NOMO-1 (cell line): ENCODE measurements around the gene MMP14.

Experiments
- DNase-seq, 2 experiments: peaks; one replicate each; lab custom pipeline; 2025; ENCODE audit not compliant: unreplicated experiment in 2 of 2; lab: John Stamatoyannopoulos, UW

The MMP14 gene

GRCh38 chr14:22883173-22883976 lies 47.0 kb downstream of the MMP14 start, which contains the start of gene REM2:
Gene REM2, plus strand, starts transcription at chr14:22883222. Its CDS starts 66 bp downstream, at chr14:22883288.
- no peak for DNase-seq

- DNase-seq: no peak
Observed at GRCh38 chr14:22884076-22884737, 47.8 kb downstream of the MMP14 start.

- no peak for DNase-seq
Observed at GRCh38 chr14:22884738-22885523, 48.5 kb downstream of the MMP14 start.

- no peak for DNase-seq
Observed at GRCh38 chr14:22885975-22886374, 49.6 kb downstream of the MMP14 start.

GRCh38 chr14:22886500-22887259 lies 50.3 kb downstream of the MMP14 start:
- peak; percentile 70 to 73 for DNase-seq

- DNase-seq: peak; percentile 76 to 86
Observed at GRCh38 chr14:22887260-22887989, 51.0 kb downstream of the MMP14 start.

GRCh38 chr14:22887990-22888378 lies 51.6 kb downstream of the MMP14 start:
- no peak for DNase-seq

GRCh38 chr14:22888662-22889061 lies 52.3 kb downstream of the MMP14 start:
- no peak for DNase-seq

- no peak for DNase-seq
Observed at GRCh38 chr14:22890416-22890815, 54.0 kb downstream of the MMP14 start.

GRCh38 chr14:22892488-22892887 lies 56.1 kb downstream of the MMP14 start:
- no peak for DNase-seq

- no peak for DNase-seq
Observed at GRCh38 chr14:22893706-22894105, 57.3 kb downstream of the MMP14 start.

- no peak for DNase-seq
Observed at GRCh38 chr14:22895402-22895801, 59.0 kb downstream of the MMP14 start.

GRCh38 chr14:22896356-22896755 lies 60.0 kb downstream of the MMP14 start:
- no peak for DNase-seq

GRCh38 chr14:22896760-22897159 lies 60.4 kb downstream of the MMP14 start:
- no peak for DNase-seq

GRCh38 chr14:22897357-22897756 lies 61.0 kb downstream of the MMP14 start:
- DNase-seq: no peak
